H7 (cell line): ENCODE results near the gene CTLA4. TPM values are rescaled to one million over a fixed set of nuclear protein-coding genes. Genes with fewer than 3 reads are reported as not detected.

Experiments used
- DNase-seq: peaks from one replicate; pipeline ENCODE4 v3.0.0; 2012
- H3K27me3 ChIP-seq: 2 replicates; pipeline ENCODE4 v1.6.0; 2011; ENCODE audit warnings: mild to moderate bottlenecking, low read length; ENCODE audit not compliant: control insufficient read depth, insufficient read depth
- H3K36me3 ChIP-seq: replicated peaks from 2 replicates; pipeline ENCODE4 v1.5.1; 2011; ENCODE audit warnings: low read length; ENCODE audit not compliant: control insufficient read depth, insufficient read depth
- H3K4me3 ChIP-seq: 2 replicates; pipeline ENCODE4 v1.5.1; 2011; ENCODE audit warnings: low read depth, mild to moderate bottlenecking, control low read depth, low read length, moderate library complexity; ENCODE audit not compliant: insufficient read depth
- total RNA-seq: library from RNA; depleted of rRNA; stranded (reverse); fragments of >200 nt; shearing (Covaris generic); gene quantifications from 2 replicates; pipeline ENCODE4 v1.2.3, GENCODE V29; 2014

The CTLA4 gene
- total RNA-seq, 1 experiment from 2014 or later: not detected

- Histone ChIP-seq H3K27me3 (no peaks in the 10 kb centered on the region), H3K4me3 (no peak overlapping the region), H3K36me3 (no peaks in the 10 kb centered on the region)
- DNase-seq: no peak
Observed at GRCh38 chr2:203892207-203892606, 24.6 kb downstream of the CTLA4 start.

- Histone ChIP-seq H3K27me3 (no peaks in the 10 kb centered on the region), H3K4me3 (no peak overlapping the region), H3K36me3 (no peaks in the 10 kb centered on the region)
- DNase-seq: no peak
Observed at GRCh38 chr2:203893401-203893800, 25.8 kb downstream of the CTLA4 start.

- Histone ChIP-seq H3K27me3 (no peaks in the 10 kb centered on the region), H3K4me3 (no peak overlapping the region), H3K36me3 (no peaks in the 10 kb centered on the region)
- no peak for DNase-seq
Observed at GRCh38 chr2:203893840-203894239, 26.3 kb downstream of the CTLA4 start.

- no peak for DNase-seq
Observed at GRCh38 chr2:203894262-203894661, 26.7 kb downstream of the CTLA4 start.

GRCh38 chr2:203897544-203897943, 30.0 kb downstream of the CTLA4 start:
- Histone ChIP-seq H3K36me3 (no peaks in the 10 kb centered on the region), H3K27me3 (no peaks in the 10 kb centered on the region), H3K4me3 (no peak overlapping the region)
- DNase-seq: no peak

More at GRCh38 chr2:203894262-203894661, 26.7 kb downstream of the CTLA4 start:
- H3K4me3 ChIP-seq: no peak overlapping the region
- H3K27me3 ChIP-seq: no peaks in the 10 kb centered on the region
- H3K36me3 ChIP-seq: no peaks in the 10 kb centered on the region

DNA sequence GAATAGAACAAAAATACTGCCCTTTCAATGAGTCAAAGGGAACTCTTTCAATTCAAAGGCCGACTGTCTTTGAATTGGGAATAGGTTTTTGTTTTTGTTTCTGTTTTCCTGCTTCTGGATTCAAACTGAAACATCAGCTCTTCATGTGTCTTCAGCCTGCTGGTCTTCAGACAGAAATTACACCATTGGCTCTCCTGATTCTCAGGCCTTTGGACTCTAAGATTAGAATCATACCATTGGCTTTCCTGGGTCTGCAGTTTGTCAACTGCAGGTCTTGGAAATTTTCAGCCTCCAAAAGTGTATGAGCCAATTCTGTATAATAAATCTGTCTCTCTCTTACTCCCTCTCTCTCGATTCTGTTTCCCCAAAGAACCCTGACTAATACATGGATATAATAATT, 31.1 kb downstream of the CTLA4 start:
- no peak for DNase-seq
- H3K36me3 ChIP-seq: no peaks in the 10 kb centered on the region
- no peaks in the 10 kb centered on the region for H3K27me3 ChIP-seq
- no peak overlapping the region for H3K4me3 ChIP-seq

DNA sequence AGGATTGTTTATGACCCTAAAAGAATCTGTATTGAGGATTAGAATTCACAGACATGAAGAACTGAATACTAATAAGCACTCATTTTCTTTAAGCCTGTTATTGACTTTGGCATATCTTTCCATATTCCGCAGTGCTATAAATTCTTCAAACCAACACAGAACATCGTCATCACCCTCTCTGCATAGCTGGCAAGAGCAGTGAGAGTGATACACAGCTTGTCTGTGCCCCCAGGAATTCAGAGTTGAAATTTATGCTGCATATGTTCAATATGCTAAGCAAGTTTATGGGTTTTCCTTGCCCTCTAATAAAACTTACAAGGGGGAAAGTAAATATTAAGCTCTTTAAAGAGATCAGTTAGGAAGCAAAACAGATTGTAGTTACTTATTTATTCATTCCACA, 32.7 kb downstream of the CTLA4 start:
- DNase-seq: no peak

DNA sequence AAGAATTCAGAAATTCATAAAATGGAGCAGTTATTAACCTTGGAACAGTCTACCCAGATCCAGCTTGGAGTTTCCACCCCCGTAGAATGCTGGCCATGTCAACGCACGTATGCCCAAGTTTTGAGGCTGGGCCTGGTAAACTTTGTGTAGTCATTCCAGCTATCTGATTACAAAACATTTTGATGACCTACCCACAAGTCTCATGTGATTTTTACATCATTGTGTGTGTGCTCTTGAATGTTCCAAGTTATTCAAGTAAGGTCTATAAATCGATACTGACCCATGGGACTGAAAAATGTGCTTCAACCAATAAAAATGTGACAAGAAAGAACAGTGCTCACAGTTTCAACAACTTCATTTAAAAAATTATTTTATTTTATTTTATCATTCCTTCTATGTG, 36.5 kb downstream of the CTLA4 start:
- no peaks in the 10 kb centered on the region for H3K36me3 ChIP-seq
- H3K4me3 ChIP-seq: no peak overlapping the region
- H3K27me3 ChIP-seq: no peaks in the 10 kb centered on the region
- no peak for DNase-seq

More for the DNA sequence above, 32.7 kb downstream of the CTLA4 start:
- H3K36me3 ChIP-seq: no peaks in the 10 kb centered on the region
- no peak overlapping the region for H3K4me3 ChIP-seq
- H3K27me3 ChIP-seq: no peaks in the 10 kb centered on the region

DNA sequence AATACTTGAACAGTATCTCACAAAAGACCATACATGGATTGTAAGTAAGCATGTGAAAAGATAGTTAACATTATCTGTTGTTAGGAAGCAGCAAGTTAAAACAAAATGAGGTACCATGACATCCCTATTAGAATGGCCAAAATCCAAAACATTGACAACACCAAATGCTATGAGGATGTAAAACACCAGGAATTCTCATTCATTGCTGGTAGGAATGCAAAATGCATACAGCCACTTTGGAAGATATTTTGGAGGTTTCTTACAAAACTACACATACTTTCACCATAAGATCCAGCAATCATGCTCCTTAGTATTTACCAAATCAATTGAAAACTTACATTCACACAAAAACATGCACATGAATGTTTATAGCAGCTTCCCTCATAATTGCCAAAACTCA, 38.1 kb downstream of the CTLA4 start:
- H3K4me3 ChIP-seq: no peak overlapping the region
- H3K36me3 ChIP-seq: no peaks in the 10 kb centered on the region
- no peak for DNase-seq
- H3K27me3 ChIP-seq: no peaks in the 10 kb centered on the region

GRCh38 chr2:203908066-203908796, 40.7 kb downstream of the CTLA4 start:
- DNase-seq: no peak
- Histone ChIP-seq H3K27me3 (no peaks in the 10 kb centered on the region), H3K36me3 (no peaks in the 10 kb centered on the region), H3K4me3 (no peak overlapping the region)

DNA sequence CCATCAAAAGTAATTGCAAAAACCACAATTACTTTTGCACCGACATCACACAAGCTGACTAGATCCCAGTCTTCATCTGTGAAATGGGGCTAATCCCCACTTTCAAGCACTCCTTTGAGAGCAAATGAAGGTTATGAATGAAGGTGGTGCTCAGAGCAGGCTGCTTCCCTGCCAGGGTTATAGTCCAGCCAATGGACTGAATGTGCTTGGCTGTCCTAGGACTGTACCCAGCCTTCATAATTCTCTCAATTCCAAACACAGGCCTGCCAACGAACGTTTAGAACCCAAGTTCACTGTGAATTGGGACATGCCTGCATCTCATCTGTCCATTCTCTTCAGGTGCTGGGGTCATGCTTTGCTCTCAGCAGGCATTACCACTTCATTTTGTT, 41.2 kb downstream of the CTLA4 start:
- Histone ChIP-seq H3K27me3 (no peaks in the 10 kb centered on the region), H3K36me3 (no peaks in the 10 kb centered on the region), H3K4me3 (no peak overlapping the region)
- no peak for DNase-seq

- no peaks in the 10 kb centered on the region for H3K36me3 ChIP-seq
- no peak overlapping the region for H3K4me3 ChIP-seq
- H3K27me3 ChIP-seq: no peaks in the 10 kb centered on the region
- DNase-seq: peak; percentile 53
Observed at GRCh38 chr2:203909261-203909967, 41.8 kb downstream of the CTLA4 start.

DNA sequence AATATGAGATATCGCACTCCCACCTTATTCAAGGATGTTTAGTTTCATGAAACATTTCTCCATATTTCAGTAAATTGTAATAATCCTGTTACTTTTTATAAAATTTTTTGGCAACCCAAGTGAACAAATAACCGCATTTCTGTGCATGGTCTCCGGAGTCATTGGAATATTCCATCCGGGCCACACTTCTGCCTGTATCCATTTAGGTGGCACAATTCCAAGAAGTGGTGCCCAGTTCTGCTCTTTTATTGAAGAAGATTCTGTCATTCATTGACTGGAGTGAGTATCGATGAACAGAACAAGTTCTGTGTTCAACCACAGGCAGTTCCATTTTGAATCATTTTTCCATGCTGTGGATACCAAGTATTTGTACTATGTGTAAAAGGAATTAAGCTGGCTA, 42.4 kb downstream of the CTLA4 start:
- Histone ChIP-seq H3K27me3 (no peaks in the 10 kb centered on the region), H3K36me3 (no peaks in the 10 kb centered on the region), H3K4me3 (no peak overlapping the region)
- no peak for DNase-seq

DNA sequence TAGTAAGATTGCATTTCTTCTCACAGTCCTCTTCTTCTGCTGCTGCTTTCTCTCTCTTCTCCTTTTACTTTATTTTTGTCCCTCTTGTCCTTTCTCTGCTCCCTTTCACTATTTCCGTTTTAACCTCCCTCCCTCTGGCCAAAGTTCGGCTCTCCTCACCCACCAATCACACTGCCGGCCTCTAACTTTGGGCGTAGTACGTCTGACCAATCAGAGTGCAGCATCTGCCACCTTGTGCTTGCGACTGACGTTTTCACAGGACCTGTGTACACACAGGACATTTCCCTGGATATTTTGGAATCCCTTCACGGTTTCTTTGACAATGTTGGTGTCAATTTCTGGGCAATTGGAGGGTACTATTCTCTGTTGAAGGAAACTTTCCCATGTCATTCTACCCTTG, 46.4 kb downstream of the CTLA4 start:
- Histone ChIP-seq H3K4me3 (no peak overlapping the region), H3K36me3 (no peaks in the 10 kb centered on the region), H3K27me3 (no peaks in the 10 kb centered on the region)
- DNase-seq: peak; percentile 52

GRCh38 chr2:203914546-203915182, 47.1 kb downstream of the CTLA4 start:
- no peaks in the 10 kb centered on the region for H3K36me3 ChIP-seq
- H3K27me3 ChIP-seq: no peaks in the 10 kb centered on the region
- no peak for DNase-seq
- no peak overlapping the region for H3K4me3 ChIP-seq
